GM10266 (cell line): ENCODE results near the gene UBALD2.
"Not testable (repeated sequence)": the region's sequence is repeated elsewhere in the genome, so short reads cannot be mapped to it uniquely, and the experiment has no call there.

Source experiments
- DNase-seq: peaks from one replicate; pipeline ENCODE4 v3.0.0; 2012; ENCODE audit errors: extremely low spot score
- TF ChIP-seq, protein P1 (sequence below): IDR thresholded peaks from 2 replicates; pipeline ENCODE4 v1.5.1; 2012; ENCODE audit warnings: mild to moderate bottlenecking, low read depth; ENCODE audit not compliant: control insufficient read depth, insufficient read depth; ENCODE audit errors: missing control alignments

The UBALD2 gene

GRCh38 chr17:76264755-76265623 is at the start of gene UBALD2:
UBALD2 (plus strand) TSS chr17:76265348; CDS start chr17:76265506, 158 bp downstream.
- DNase-seq = peak; percentile 98
- TF ChIP-seq, protein P1, sequence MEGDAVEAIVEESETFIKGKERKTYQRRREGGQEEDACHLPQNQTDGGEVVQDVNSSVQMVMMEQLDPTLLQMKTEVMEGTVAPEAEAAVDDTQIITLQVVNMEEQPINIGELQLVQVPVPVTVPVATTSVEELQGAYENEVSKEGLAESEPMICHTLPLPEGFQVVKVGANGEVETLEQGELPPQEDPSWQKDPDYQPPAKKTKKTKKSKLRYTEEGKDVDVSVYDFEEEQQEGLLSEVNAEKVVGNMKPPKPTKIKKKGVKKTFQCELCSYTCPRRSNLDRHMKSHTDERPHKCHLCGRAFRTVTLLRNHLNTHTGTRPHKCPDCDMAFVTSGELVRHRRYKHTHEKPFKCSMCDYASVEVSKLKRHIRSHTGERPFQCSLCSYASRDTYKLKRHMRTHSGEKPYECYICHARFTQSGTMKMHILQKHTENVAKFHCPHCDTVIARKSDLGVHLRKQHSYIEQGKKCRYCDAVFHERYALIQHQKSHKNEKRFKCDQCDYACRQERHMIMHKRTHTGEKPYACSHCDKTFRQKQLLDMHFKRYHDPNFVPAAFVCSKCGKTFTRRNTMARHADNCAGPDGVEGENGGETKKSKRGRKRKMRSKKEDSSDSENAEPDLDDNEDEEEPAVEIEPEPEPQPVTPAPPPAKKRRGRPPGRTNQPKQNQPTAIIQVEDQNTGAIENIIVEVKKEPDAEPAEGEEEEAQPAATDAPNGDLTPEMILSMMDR = no peak

GRCh38 chr17:76217081-76217480 is 48.1 kb upstream of the UBALD2 start:
- no peak for DNase-seq
- TF ChIP-seq, protein P1 = no peak

GRCh38 chr17:76219670-76220383 is 45.3 kb upstream of the UBALD2 start:
- TF ChIP-seq, protein P1 = no peak
- no peak for DNase-seq

GRCh38 chr17:76223802-76224201 is 41.3 kb upstream of the UBALD2 start:
- TF ChIP-seq, protein P1 = no peak
- no peak for DNase-seq

- DNase-seq = not testable (repeated sequence)
Observed at GRCh38 chr17:76225373-76226086, 39.6 kb upstream of the UBALD2 start.

GRCh38 chr17:76226749-76227148 is 38.4 kb upstream of the UBALD2 start:
- DNase-seq = not testable (repeated sequence)

DNA sequence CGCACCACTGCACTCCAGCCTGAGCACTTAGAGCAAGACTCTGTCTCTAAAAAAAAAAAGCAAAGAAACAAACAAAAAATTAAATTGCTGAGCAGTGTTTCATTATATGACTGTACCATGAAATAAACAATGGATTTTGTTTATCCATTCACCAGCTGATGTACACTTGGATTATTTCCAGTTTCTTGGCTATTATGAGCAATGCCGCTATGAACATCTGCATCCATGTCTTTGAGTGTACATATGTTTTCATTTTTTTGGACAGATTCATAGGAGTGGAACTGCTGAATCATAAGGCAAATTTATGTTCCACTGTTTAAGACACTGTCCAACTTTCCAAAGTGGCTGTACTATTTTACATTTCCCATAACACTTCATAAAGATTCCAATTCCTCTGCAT is 32.8 kb upstream of the UBALD2 start:
- TF ChIP-seq, protein P1 = no peak
- DNase-seq = no peak
